Measurements from ENCODE around the gene CCDC200.
"Not testable (repeated sequence)": the region's sequence is repeated elsewhere in the genome, so short reads cannot be mapped to it uniquely, and the experiment has no call there.

Gene CCDC200

DNA sequence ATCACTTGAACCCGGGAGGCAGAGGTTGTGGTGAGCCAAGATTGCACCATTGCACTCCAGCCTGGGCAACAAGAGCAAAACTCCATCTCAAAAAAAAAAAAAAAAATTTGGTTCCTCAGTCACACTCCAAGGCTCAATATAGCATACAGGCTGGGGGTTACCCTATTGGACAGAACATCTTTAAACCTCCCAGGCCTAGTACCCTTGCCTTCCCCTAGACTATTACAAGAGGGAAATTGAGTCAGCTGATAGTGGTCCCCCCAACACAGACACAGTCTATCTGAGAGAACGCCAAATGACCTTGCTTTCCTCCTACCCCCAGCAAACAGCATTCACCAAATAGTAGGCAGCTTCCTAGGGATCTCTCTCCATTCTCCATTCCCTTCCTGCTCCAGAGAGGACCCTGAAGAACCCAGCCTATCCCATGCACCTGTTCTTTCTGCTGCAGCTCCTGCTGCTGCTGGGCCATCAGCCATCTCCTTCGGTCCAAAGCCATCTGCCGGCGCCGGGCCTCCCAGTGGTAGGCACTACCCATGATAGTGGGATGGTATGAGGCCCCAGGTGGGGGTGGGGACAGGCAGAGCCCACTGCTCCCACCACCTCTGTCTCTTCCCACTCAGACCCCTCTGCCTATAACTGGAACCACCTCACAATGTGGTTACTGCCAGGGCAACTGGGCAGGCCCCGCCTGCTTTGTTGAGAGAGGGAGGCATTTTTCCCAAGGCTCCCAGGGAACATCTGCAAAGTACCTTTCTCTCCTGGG lies at the start of gene CCDC200:
CCDC200 (minus strand) TSS at position 604 of the 763 bp plus-strand sequence; CDS start at position 535, 69 bp downstream.
- DNase-seq = not testable (repeated sequence)

DNA sequence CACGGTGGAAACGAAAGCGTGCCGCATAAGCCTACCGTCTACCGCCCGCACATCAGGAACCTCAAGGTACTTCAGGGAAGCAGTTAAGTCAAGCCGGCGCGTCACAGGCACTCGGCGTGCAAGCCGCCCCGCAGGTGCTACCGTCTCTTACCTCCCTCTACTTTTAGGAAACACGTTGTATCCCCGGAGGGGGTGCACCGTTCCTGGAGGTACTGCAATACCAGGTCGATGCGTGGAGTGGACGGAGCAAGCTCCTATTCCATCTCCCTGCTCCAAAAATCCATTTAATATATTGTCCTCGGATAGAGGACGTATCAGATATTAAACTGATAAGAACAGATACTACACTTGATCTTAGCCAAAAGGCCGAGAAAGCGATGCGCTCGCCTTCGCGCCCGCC lies 44.5 kb upstream of the CCDC200 start:
- DNase-seq = not testable (repeated sequence)

DNA sequence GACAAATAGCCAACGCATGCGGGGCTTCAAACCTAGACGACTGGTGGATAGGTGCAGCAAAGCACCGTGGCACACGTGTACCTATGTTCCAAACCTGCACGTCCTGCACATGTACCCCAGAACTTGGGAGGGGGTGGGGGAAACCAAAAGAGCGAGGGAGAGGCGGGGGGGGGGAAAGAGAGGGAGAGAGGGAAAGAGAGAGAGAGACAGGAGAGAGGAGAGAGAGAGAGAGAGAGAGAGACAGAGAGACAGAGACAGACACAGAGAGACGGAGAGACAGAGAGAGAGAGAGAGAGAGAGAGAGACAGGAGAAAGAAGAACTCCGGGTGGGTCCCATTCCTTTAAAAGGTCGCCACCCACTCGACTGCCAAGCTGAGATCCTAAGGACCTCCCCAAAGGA lies 44.1 kb upstream of the CCDC200 start:
- not testable (repeated sequence) for DNase-seq

DNA sequence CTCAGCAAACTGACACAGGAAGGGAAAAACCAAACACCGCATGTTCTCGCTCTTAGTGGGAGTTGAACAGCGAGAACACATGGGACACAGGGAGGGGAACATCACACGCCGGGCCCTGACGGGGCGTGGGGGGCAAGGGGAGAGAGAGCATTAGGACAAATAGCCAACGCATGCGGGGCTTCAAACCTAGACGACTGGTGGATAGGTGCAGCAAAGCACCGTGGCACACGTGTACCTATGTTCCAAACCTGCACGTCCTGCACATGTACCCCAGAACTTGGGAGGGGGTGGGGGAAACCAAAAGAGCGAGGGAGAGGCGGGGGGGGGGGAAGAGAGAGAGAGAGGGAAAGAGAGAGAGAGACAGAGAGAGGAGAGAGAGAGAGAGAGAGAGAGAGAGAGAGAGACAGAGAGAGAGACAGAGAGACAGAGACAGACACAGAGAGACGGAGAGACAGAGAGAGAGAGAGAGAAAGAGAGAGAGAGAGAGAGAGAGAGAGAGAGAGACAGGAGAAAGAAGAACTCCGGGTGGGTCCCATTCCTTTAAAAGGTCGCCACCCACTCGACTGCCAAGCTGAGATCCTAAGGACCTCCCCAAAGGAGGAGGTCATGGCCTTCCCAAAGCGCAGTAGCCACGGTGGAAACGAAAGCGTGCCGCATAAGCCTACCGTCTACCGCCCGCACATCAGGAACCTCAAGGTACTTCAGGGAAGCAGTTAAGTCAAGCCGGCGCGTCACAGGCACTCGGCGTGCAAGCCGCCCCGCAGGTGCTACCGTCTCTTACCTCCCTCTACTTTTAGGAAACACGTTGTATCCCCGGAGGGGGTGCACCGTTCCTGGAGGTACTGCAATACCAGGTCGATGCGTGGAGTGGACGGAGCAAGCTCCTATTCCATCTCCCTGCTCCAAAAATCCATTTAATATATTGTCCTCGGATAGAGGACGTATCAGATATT lies 42.4 kb upstream of the CCDC200 start:
- DNase-seq = not testable (repeated sequence)

DNA sequence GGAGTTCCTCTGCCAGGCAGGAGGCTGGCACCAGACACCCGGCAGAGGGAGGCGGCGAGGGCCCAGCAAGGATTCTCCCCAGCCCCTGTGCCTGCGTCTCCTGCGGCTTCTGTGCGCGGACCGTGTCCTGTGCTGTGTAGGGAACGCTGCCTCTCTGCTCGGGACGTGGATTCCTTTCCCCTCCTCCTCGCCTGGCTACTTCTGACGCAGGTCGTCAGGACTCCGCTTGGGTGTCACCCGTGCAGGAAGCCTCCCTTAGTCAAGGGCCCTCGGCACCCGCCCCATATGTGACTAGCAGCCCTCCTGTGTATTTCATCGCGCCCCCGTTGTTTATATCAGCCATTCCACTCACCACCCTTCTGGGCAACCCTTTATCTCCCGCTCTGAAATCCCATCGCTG lies 18.0 kb upstream of the CCDC200 start:
- not testable (repeated sequence) for DNase-seq

DNA sequence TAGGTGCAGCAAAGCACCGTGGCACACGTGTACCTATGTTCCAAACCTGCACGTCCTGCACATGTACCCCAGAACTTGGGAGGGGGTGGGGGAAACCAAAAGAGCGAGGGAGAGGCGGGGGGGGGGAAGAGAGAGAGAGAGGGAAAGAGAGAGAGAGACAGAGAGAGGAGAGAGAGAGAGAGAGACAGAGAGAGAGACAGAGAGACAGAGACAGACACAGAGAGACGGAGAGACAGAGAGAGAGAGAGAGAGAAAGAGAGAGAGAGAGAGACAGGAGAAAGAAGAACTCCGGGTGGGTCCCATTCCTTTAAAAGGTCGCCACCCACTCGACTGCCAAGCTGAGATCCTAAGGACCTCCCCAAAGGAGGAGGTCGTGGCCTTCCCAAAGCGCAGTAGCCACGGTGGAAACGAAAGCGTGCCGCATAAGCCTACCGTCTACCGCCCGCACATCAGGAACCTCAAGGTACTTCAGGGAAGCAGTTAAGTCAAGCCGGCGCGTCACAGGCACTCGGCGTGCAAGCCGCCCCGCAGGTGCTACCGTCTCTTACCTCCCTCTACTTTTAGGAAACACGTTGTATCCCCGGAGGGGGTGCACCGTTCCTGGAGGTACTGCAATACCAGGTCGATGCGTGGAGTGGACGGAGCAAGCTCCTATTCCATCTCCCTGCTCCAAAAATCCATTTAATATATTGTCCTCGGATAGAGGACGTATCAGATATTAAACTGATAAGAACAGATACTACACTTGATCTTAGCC lies 12.4 kb upstream of the CCDC200 start:
- DNase-seq = not testable (repeated sequence)

DNA sequence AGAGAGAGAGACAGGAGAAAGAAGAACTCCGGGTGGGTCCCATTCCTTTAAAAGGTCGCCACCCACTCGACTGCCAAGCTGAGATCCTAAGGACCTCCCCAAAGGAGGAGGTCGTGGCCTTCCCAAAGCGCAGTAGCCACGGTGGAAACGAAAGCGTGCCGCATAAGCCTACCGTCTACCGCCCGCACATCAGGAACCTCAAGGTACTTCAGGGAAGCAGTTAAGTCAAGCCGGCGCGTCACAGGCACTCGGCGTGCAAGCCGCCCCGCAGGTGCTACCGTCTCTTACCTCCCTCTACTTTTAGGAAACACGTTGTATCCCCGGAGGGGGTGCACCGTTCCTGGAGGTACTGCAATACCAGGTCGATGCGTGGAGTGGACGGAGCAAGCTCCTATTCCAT lies 11.2 kb upstream of the CCDC200 start:
- DNase-seq = not testable (repeated sequence)

DNA sequence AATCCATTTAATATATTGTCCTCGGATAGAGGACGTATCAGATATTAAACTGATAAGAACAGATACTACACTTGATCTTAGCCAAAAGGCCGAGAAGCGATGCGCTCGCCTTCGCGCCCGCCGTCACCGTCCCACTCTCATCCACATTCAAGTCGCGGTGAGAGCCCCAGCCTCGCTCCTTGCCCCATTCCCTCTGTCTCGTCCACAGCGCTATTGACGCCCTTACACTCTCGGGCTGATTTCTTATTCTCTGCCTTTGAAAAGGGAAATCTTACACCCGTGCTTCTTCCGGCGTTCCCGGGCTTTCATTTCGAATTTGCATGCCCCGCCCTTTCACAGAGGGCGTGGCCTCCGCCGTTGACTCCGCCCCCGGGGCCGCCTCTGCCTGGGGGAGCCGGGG lies 5.5 kb upstream of the CCDC200 start, which contains the start of gene RNU2-1:
RNU2-1 (minus strand) TSS at position 101 of the 400 bp plus-strand sequence.
- DNase-seq = not testable (repeated sequence)

DNA sequence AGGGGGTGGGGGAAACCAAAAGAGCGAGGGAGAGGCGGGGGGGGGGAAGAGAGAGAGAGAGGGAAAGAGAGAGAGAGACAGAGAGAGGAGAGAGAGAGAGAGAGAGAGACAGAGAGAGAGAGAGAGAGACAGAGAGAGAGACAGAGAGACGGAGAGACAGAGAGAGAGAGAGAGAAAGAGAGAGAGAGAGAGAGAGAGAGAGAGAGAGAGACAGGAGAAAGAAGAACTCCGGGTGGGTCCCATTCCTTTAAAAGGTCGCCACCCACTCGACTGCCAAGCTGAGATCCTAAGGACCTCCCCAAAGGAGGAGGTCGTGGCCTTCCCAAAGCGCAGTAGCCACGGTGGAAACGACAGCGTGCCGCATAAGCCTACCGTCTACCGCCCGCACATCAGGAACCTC lies 4.8 kb upstream of the CCDC200 start:
- DNase-seq = not testable (repeated sequence)

DNA sequence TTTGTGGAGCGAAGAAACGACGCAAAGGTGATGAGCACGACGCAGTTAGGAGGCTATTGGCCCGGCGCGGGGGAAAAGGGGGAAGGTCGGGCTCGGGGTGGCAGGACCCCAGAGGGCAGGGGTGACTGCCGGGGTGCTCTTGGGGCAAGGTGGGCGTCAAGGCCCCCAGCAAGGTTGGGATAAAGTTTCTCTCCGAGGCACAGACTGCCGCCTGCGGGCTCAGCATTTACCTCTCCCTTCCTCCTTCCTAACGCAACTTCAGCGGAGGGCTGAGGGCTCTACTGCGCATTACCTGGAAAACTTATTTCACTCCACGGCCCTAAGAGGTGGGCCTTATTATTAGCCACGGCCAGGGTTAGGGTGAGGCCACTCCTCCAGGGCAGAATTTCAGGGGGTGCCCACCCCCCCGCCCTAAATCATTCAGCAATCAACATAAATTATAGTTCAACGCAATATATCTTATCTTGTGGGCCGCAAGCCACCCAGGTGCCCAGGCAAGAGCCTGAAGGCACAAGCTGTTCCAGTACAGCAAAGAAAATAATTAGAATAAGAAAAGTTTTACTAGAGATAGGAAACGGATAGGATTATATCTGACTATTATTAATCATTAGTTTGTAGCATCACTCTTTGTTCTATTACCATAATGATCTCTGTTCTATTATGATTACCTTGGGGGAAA lies 3.7 kb upstream of the CCDC200 start:
- not testable (repeated sequence) for DNase-seq

DNA sequence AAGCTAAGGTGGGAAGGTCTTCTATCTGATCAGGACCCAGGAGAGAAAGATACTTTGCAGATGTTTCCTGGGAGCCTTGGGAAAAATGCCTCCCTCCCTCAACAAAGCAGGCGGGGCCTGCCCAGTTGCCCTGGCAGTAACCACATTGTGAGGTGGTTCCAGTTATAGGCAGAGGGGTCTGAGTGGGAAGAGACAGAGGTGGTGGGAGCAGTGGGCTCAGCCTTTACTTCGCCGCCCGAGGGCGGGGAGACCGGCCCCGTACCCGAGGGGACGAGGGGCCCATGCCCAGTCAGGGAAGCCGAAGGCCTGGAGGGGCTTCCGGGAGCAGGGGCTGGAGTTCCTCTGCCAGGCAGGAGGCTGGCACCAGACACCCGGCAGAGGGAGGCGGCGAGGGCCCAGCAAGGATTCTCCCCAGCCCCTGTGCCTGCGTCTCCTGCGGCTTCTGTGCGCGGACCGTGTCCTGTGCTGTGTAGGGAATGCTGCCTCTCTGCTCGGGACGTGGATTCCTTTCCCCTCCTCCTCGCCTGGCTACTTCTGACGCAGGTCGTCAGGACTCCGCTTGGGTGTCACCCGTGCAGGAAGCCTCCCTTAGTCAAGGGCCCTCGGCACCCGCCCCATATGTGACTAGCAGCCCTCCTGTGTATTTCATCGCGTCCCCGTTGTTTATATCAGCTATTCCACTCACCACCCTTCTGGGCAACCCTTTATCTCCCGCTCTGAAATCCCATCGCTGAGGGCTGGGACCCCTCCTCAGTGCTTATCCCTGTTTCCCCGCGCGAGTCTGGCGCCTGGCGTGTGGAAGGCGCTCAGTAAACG lies 3.0 kb upstream of the CCDC200 start:
- not testable (repeated sequence) for DNase-seq

DNA sequence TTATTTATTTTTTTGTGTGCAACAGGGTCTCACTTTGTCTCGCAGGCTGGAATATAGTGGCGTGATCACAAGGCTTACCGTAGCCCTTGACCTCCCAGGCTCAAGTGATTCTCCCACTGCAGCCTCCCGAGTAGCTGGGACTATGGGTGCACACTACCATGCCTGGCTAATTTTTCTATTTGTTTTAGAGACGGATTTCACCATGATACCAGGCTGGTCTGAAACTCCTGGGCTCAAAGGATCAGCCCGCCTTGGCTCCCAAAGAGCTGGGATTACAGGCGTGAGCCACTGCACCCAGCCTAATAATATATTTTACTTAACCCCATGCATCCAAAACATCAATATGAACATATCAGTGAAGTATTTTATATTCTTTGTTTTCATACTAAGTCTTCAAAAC lies 2.0 kb downstream of the CCDC200 start:
- DNase-seq = no peak

DNA sequence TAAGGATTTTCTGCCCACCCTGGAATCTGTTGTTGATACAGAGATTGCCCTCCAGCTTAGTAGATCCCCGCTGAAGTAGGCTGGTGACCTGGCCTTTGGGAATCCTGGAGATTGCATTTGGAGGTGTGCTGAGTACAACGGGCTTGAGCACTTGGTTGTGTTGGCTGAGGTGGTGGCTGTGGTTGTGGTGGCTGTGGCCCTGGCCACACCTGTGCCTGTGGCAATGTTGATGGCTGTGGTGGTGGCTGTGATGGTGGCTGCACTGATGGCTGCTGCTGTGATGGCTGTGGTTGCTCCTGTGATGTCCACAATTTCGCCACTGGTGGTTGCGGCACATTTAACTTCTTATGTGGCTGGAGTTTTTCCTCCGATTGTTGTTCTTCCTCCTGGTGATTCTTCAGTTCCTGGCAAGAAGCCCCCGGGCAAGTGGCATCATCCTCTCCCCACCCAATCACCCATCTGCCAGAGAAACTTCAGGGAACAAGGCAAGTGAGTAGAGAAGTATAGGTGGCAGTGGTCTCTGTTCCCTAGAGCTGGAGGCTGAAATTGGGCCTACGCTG lies 4.2 kb downstream of the CCDC200 start:
- no peak for DNase-seq

DNA sequence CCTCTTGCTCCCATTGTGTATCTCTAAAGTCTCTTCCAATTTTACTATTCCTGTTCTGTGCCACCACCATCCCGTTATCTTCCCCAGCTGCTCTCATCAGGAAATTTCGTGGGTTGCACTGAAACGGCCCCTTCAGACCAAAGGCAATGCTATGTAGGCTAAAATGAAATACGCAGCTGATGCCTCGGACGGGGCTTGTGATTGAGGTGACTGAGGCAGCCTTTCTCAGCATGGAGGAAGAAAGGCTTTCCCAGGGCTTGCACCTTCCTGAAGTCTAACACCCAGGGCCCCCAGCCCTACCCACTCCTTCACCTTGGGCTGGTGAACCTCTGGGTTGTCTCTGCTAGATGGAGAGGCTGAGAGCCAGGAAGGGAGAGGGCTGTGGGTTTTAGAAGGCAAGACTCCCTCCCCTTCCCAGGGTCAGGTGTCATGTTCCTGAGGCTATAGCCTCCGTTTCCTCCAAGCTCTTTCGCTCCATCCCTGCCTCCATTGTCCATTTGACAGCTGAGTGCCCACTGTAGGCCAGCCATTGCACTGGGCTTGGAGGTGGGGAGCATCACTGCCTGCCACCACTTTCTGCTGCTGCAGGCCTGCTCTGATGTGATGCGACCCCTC lies 7.8 kb downstream of the CCDC200 start:
- no peak for DNase-seq

DNA sequence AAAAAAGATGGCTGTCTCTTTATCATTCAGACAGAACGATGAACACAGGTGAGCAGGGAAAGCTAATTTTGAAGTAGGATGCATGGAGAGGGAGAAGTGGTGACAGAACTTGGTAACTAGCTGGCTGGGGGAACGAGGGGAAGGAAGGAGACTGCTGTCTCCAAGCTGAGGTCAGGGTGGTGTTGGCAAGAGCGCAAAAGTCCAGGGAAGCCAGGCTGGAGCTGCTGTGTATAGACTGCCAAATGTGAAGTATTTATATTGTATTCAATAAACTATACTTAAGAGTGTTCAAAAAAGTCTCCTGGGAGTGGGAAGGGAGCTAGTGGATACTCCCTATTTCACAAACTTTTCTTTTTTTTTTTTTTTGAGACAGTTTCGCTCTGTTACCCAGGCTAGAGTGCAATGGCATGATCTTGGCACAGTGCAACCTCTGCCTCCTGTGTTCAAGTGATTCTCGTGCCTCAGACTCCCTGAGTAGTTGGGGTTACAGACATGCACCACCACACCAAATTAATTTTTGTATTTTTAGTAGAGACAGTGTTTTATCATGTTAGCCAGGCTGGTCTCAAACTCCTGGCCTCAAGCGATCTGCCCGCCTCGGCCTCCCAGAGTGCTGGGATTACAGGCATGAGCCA lies 8.6 kb downstream of the CCDC200 start:
- no peak for DNase-seq

DNA sequence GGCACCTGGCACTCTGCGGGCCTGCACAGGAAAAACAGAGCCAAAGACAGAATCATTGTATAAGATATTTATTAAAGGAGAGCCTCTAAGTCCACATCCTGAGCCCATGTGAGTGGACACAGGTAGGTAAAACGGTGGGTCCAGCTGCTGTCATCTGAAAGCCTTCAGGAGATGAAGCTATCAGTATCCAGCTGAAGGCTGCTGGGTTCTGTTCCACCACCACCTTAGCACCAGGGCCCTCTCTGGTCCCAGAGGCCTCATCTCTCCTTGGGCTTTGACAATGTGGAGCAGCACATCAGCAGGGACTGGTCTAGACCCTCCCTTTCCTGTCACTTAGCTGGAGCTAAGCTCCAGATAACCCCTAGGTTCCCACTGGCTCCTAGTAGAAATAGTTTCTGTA lies 9.4 kb downstream of the CCDC200 start:
- DNase-seq = no peak

DNA sequence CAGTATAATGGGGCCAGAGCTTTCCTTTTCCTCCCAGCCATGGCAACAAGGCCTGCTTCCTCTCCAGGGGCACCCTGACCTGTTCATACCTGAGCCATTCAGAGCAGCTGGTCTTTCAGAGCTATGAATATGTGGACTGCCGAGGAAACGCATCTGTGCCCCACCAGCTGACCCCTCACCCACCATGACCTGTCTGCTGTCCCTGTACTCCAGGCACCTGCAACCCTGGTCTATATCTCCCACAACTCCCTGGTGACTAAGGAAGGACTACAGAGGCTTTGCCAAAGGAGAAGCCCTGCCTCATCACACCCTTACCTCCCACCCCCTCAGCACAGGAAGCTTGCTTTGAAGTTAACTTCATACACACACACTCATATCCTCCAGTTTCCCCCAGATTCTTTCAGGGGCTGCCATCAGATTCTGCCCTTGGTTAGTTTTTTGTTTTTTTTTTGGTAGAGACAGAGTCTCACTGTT lies 10.8 kb downstream of the CCDC200 start:
- no peak for DNase-seq

DNA sequence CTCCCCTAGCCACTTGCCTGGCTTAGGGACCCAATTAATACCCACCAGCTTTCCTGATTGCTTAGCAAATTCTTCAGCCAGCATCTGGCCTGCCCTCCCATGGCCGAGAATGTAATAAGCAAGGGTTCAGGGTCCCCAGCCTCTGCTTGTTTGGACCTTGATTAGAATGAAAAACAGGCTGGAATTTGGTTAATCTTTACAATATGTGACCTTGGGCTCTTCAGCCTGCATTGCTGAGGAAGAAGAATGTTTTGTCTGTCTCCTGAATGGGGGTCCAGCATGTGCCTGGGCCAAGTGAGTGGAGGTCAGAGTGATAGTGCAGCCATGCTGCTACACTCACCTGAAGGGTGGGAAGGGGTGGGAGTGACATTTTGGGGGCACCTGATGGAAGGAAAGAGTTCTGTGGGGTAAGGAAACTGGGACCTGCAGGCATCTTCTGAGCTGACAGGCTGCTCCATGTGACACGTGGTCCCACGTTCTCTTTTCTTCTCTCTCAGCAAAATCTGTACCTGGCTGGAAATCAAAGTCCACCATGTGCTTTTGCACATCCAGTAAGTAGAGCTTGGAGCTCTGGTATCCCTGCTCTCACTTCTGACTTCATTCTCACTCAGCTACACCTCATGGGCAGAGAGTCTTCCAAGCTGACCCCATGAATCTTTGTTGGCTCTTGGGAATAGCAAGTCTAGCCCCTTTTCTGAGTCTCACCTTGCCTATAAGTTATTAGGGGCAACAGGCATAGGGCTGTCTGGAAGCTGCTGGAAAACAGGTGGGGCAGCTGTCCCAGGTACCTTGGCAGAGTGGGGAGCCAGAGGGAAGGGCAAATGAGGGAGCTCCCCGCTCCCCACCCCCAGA lies 11.4 kb downstream of the CCDC200 start:
- no peak for DNase-seq

DNA sequence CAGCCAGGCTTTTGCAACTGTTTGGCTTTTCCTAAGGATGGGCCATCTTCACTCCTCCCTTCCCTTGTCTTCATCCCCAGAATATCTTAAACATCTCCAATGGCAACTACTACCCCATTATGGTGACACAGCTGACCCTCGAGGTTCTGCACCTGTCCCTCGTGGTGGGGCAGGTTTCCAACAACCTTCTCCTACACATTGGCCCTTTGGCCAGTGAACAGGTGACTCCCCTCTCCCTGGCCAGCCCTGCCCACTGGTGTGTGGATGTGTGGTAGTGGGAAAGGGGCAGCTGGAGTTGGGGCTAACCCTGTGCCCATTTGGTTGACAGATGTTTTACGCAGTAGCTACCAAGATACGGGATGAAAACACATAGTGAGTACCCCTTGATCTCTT lies 12.1 kb downstream of the CCDC200 start:
- DNase-seq = no peak
